HCT116 (cell line): ENCODE data around the gene LHX2. TPM values are rescaled to one million over a fixed set of nuclear protein-coding genes. Genes with fewer than 3 reads are reported as not detected.
A peak's percentile ranks its signal among the peaks of the same experiment; 100 is the strongest.

Source experiments
- ATAC-seq: fragments of 200-7000 bp; cut with Tn5 transposase; 2 replicates; pipeline ENCODE4 v1.9.1; 2020; ENCODE audit warnings: mild to moderate bottlenecking, moderate library complexity
- BruUV-seq: library from RNA; stranded (reverse); fragments of 400-500 nt; replicated peaks from 2 replicates; lab custom pipeline; 2021; lab: Mats Ljungman, UMichigan
- CTCF ChIA-PET: fragments of 300-600 bp; sonication (Branson Sonifier 250); formaldehyde crosslinking; loops from one replicate; lab custom pipeline; 2021; ENCODE audit warnings: antibody characterized with exemption; lab: Charles Lee
- POLR2A ChIA-PET: fragments of 300-600, 350-600 bp; sonication (Branson Sonifier 250); formaldehyde crosslinking; loops from one replicate; lab custom pipeline; 2021; ENCODE audit warnings: antibody characterized with exemption; lab: Charles Lee
- RAD21 ChIA-PET, 2 experiments: fragments of 300-600 bp; sonication (Branson Sonifier 250); formaldehyde crosslinking; loops; one replicate each; lab custom pipeline; 2023; ENCODE audit warnings: low total read pairs in 2 of 2; ENCODE audit not compliant: uncharacterized antibody in 2 of 2, unreplicated experiment in 2 of 2, low non-redundant PET in 1 of 2; lab: Charles Lee
- DNase-seq: peaks from one replicate; pipeline ENCODE4 v3.0.0-alpha.2; 2010; ENCODE audit warnings: low read depth, low spot score
- H2AFZ ChIP-seq: fragments of 200-600 bp; shearing (Covaris generic), sonication (generic); 2 replicates; pipeline ENCODE4 v1.6.1; 2017; ENCODE audit warnings: low read depth, mixed run types, mixed read lengths, antibody characterized with exemption, low read length; ENCODE audit not compliant: poor library complexity, severe bottlenecking
- H3K27ac ChIP-seq: 2 replicates; pipeline ENCODE4 v1.5.1; 2012; ENCODE audit warnings: low read depth, low read length
- H3K27me3 ChIP-seq: fragments of 200-600 bp; sonication (generic); 2 replicates; pipeline ENCODE4 v1.6.1; 2016; ENCODE audit warnings: mixed run types, low read length, mixed read lengths; ENCODE audit not compliant: insufficient read depth
- H3K36me3 ChIP-seq, 2 experiments: fragments of 200-500 bp in 1 of 2; fragments of 200-600 bp in 1 of 2; sonication (Bioruptor generic) in 1 of 2; sonication (generic) in 1 of 2; 2 replicates each; pipeline versions ENCODE4 v1.5.1 to v1.6.1; 2014 to 2016; ENCODE audit warnings: low read length in 2 of 2, inconsistent platforms in 1 of 2, mixed read lengths in 1 of 2, mixed run types in 1 of 2; ENCODE audit not compliant: insufficient read depth in 2 of 2, control insufficient read depth in 1 of 2
- H3K4me1 ChIP-seq, 2 experiments: fragments of 200-600 bp in 1 of 2; sonication (generic) in 1 of 2; 2 replicates each; pipeline versions ENCODE4 v1.5.1 to v1.6.1; 2012 to 2017; ENCODE audit warnings: low read length in 2 of 2, inconsistent platforms in 1 of 2, mild to moderate bottlenecking in 1 of 2, mixed read lengths in 1 of 2, mixed run types in 1 of 2, moderate library complexity in 1 of 2; ENCODE audit not compliant: insufficient read depth in 2 of 2, control insufficient read depth in 1 of 2
- H3K4me2 ChIP-seq: fragments of 200-600 bp; sonication (generic); 2 replicates; pipeline ENCODE4 v1.6.1; 2017; ENCODE audit warnings: mixed run types, low read length, mixed read lengths
- H3K4me3 ChIP-seq, 2 experiments: fragments of 200-600 bp in 1 of 2; sonication (generic) in 1 of 2; replicated peaks in 1 of 2; 2 replicates each; pipeline ENCODE4 v1.5.1; 2011 to 2016; ENCODE audit warnings: low read length in 2 of 2, control low read depth in 1 of 2, low read depth in 1 of 2, mild to moderate bottlenecking in 1 of 2, mixed read lengths in 1 of 2, mixed run types in 1 of 2
- H3K79me2 ChIP-seq: fragments of 200-600 bp; sonication (generic); 2 replicates; pipeline ENCODE4 v1.6.1; 2017; ENCODE audit warnings: mild to moderate bottlenecking, mixed run types, low read length, moderate library complexity, mixed read lengths; ENCODE audit not compliant: insufficient read depth
- H3K9ac ChIP-seq: fragments of 200-600 bp; sonication (generic); 2 replicates; pipeline ENCODE4 v1.6.1; 2016; ENCODE audit warnings: low read length, mixed read lengths
- H3K9me2 ChIP-seq: fragments of 200-600 bp; sonication (generic), shearing (Covaris generic); 2 replicates; pipeline ENCODE4 v1.6.1; 2017; ENCODE audit warnings: mixed run types, mild to moderate bottlenecking, moderate library complexity; ENCODE audit not compliant: insufficient read depth
- H3K9me3 ChIP-seq, 2 experiments: fragments of 200-500 bp in 1 of 2; fragments of 200-600 bp in 1 of 2; sonication (Bioruptor generic) in 1 of 2; sonication (generic) in 1 of 2; 2 replicates each; pipeline ENCODE4 v1.6.1; 2014 to 2017; ENCODE audit warnings: low read length in 2 of 2, mixed read lengths in 2 of 2, inconsistent platforms in 1 of 2, low read depth in 1 of 2, mild to moderate bottlenecking in 1 of 2, mixed run types in 1 of 2, moderate library complexity in 1 of 2; ENCODE audit not compliant: control insufficient read depth in 1 of 2, insufficient read depth in 1 of 2
- H4K20me1 ChIP-seq: fragments of 200-600 bp; sonication (generic), shearing (Covaris generic); 2 replicates; pipeline ENCODE4 v1.6.1; 2017; ENCODE audit warnings: mixed run types, mild to moderate bottlenecking, moderate library complexity; ENCODE audit not compliant: insufficient read depth
- CBX3 ChIP-seq: IDR thresholded peaks from 2 replicates; pipeline ENCODE4 v1.6.1; 2012; ENCODE audit warnings: low read depth
- ELF1 ChIP-seq: IDR thresholded peaks from 2 replicates; pipeline ENCODE4 v1.6.1; 2012; ENCODE audit warnings: low read depth, borderline replicate concordance
- EZH2 ChIP-seq: fragments of 200-600 bp; sonication (generic); IDR thresholded peaks from 2 replicates; pipeline ENCODE4 v1.6.1; 2017; ENCODE audit warnings: antibody characterized with exemption, mixed run types
- POLR2AphosphoS5 ChIP-seq: IDR thresholded peaks from 2 replicates; pipeline ENCODE4 v1.6.1; 2011; ENCODE audit warnings: mild to moderate bottlenecking, low read depth, low read length, moderate library complexity
- RAD21 ChIP-seq: IDR thresholded peaks from 2 replicates; pipeline ENCODE4 v1.6.1; 2012; ENCODE audit warnings: low read depth, mild to moderate bottlenecking
- SP1 ChIP-seq: IDR thresholded peaks from 2 replicates; pipeline ENCODE4 v1.6.1; 2012; ENCODE audit warnings: low read depth
- SRF ChIP-seq: IDR thresholded peaks from 2 replicates; pipeline ENCODE4 v1.6.1; 2012; ENCODE audit warnings: low read depth
- ZFX ChIP-seq: fragments of 450-650 bp; IDR thresholded peaks from 2 replicates; pipeline ENCODE4 v1.6.1; 2017
- intact Hi-C: fragments of 100-400 bp; cut with micrococcal nuclease; formaldehyde crosslinking; loops from 2 replicates; pipeline ENCODE4 v1.10.0; 2022
- total RNA-seq: library from RNA; stranded (reverse); gene quantifications from one replicate; pipeline ENCODE4 v1.2.1, GENCODE V29; 2021; ENCODE audit not compliant: unreplicated experiment
- TF ChIP-seq, protein P1 (sequence below): IDR thresholded peaks from 2 replicates; pipeline ENCODE4 v1.6.1; 2012

LHX2 gene
- total RNA-seq, 1 experiment from 2014 or later = 10.2 TPM

DNA sequence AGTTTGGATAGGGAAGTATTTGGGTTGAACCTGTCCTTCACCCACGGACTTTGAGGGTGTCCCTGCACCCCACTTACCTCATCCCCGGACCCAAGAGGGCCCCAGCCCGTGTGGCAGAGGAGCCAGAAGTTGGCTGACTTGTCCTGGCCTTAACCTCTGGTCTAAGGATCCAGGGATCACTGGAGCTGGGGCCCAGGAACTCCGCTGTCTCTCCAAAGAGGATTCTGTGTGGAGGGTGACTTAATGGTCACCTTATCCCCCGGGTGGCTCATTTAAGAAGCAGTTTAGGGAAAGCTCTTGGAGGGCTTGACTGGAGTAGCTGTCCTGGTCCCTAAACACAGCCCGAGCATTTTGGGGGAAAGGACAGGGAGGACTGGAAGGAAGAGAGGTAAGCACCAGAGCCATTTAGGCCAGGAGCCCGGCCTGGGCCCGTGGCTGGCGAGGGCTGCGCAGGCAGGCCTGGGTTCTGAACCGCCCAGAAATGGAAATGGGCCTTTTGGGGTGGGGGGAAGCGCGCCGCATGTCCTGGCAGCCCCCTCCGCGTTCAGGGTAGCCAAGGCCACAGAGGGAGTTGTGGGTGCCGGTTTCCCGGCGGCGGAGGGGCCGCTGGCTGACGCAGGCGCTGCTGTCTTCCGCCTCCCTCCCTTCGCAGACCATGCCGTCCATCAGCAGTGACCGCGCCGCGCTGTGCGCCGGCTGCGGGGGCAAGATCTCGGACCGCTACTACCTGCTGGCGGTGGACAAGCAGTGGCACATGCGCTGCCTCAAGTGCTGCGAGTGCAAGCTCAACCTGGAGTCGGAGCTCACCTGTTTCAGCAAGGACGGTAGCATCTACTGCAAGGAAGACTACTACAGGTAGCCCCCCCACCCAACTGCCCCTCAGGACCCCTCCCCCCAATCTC, 2.0 kb downstream of the LHX2 start:
- no peak for DNase-seq
- POLR2A ChIA-PET = no interaction called here
- TF ChIP-seq POLR2AphosphoS5 = no peak
- no peak for TF ChIP-seq EZH2
- no peak for TF ChIP-seq SP1
- TF ChIP-seq ELF1 = no peak
- TF ChIP-seq CBX3 = no peak
- no peak for TF ChIP-seq ZFX
- TF ChIP-seq RAD21 = no peak
- TF ChIP-seq, protein P1, sequence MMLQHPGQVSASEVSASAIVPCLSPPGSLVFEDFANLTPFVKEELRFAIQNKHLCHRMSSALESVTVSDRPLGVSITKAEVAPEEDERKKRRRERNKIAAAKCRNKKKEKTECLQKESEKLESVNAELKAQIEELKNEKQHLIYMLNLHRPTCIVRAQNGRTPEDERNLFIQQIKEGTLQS = no peak
- no peak for TF ChIP-seq SRF
- TF ChIP-seq, all 23 proteins: peak for 0
- H3K4me3 ChIP-seq = no peak overlapping the region
- intact Hi-C loops = no loop called here
- ChIA-PET CTCF (no interaction called here), RAD21 (no interaction called here)
- no peak overlapping the region for H2AFZ ChIP-seq
- TSS peak; percentile 38 for BruUV-seq
- no peaks in the 10 kb centered on the region for H3K9me3 ChIP-seq
- H3K79me2 ChIP-seq = no peaks in the 10 kb centered on the region
- H4K20me1 ChIP-seq = no peaks in the 10 kb centered on the region
- H3K9ac ChIP-seq = no peak overlapping the region
- peak overlapping the region; percentile 95; the same call in 1 of the 2 replicates for H3K4me2 ChIP-seq
- no peak for ATAC-seq
- peaks cover 0 to 26% of the 10 kb centered on the region in 2 experiments; a peak in 2 of 4 replicates for H3K4me1 ChIP-seq
- H3K9me2 ChIP-seq = no peaks in the 10 kb centered on the region
- no peaks in the 10 kb centered on the region for H3K36me3 ChIP-seq
- H3K27me3 ChIP-seq = peaks cover 6% of the 10 kb centered on the region; the same call in 1 of the 2 replicates
- H3K27ac ChIP-seq = no peak overlapping the region
